Stimulated activated CD4-positive, alpha-beta T cell treated with anti-CD3 and anti-CD28 coated beads, Interleukin-4, amount 100 ng/mL, for 24 hours (primary cell): ENCODE measurements around the gene CRNN.

Experiments
- DNase-seq: peaks from one replicate; pipeline ENCODE4 v3.0.0-alpha.2; 2020

Gene CRNN

DNA sequence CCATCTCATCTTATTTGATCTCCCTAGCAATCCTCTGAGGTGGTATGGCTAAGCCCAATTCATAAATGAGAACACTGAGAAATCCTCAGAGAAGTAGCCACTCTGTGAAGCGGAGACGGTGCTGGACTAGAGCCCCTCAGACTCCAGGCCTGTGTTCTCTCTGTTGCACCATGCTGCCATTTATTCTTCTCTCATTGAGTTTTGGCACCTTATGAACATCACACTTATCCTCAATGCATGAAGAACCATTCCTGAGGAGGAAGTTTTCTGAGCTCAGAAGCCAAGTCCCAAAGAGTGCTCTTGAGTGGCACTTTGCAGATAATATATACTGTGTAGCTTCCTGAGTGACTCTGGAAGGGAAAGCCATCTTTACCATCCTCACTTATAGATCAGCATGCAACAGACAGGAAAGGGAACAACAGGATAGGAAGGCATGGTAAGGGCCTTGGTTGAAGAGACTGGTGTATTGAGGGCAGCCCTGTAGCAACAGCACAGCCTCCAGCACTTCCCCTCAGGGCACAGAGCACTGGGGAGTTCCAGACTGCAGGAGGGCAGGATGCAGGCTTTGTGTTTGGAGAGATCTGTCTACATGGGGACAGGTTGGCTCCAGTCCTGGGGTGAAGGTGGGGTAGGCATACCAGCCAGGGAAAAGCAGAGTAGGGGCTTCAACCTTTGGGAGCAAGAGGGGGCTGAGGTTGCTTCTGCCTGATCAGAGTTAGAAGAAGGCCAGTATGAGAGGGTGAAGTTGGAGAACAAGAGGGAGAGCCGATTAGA lies 1.6 kb upstream of the CRNN start:
- DNase-seq = no peak

- DNase-seq = no peak
Measured at GRCh38 chr1:152412756-152413155, 1.3 kb downstream of the CRNN start.

DNA sequence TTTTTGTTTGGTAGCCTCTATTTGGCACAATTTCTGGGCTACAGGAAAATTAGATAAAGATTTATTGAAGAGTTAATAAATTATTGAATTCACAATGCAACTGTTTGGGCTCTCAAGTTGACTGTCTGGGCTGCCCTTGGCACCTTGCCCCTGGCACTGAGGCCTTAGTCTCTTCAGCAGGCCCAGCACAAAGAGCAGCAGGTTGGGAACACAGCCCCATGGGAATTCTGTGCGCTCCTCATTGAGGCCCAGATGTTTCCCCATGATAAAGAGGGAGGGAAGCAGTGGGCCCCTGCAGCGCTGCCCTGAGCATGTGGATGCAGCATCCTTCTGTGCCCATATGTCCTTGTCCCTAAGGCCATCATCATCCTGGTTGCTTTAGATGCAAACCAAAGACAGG lies 2.9 kb downstream of the CRNN start:
- no peak for DNase-seq

GRCh38 chr1:152410599-152410998 lies 3.5 kb downstream of the CRNN start:
- DNase-seq = no peak

- no peak for DNase-seq
Measured at GRCh38 chr1:152410028-152410427, 4.0 kb downstream of the CRNN start.

DNA sequence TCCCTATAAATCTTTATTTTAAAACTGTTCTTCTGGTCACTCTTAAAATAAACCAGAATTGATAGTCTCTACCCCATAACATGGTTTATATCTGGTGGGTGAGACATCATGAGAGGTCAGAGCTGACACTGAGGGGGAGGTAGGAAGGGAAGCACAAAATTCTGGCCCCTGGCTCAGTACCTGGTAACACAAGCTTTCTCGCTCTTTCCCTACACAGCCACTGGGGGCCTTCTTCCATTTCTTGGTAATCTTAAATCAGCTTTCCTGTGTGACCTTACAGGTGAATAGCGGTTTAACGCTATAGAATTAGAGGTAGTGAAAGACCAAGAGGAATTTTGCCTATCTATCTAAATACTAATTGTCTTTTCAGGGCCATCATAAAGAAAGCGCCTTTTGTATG lies 5.4 kb downstream of the CRNN start:
- DNase-seq = no peak

DNA sequence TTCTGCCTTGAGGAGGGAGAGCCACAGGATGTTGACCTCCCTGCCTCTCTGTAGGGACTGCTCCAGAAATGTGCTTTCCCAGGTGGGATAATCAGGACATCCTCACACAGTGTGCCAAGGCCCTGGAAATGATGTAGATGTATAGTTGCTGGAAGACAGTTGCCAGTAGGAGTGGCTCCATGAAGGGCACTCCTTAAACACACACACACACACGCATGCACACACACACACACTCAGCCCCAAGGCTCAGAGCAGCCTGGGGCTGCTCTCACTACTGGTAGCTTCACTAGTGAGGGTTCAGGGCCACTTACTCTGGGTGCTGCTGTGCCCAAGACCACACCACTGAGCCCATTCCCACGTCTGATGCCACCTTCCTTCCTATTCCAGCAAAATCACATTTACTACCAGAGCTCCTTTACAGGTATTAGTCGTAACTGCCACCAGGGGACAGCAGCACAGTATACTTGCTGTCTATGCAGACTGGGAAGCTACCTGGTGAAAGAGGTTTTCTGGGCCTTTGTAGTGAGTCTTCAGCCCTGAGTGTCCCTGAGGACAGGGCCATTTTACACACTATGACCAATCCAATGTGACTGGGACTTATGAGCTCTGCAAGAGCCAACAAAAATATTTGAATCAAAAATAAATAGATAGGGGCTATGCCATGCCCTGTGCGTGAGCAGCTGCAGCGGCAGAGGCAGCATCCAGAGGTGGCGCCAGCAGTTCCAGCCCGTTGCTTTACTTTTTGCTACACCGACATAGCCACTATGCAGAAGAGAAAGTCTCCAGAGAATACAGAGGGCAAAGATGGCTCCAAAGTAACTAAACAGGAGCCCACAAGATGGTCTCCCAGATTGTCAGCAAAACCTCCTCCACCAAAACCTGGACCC lies 15.0 kb downstream of the CRNN start:
- DNase-seq = no peak

- DNase-seq = no peak
Measured at GRCh38 chr1:152397474-152397873, 16.6 kb downstream of the CRNN start.

GRCh38 chr1:152394151-152394550 lies 19.9 kb downstream of the CRNN start:
- DNase-seq = no peak

DNA sequence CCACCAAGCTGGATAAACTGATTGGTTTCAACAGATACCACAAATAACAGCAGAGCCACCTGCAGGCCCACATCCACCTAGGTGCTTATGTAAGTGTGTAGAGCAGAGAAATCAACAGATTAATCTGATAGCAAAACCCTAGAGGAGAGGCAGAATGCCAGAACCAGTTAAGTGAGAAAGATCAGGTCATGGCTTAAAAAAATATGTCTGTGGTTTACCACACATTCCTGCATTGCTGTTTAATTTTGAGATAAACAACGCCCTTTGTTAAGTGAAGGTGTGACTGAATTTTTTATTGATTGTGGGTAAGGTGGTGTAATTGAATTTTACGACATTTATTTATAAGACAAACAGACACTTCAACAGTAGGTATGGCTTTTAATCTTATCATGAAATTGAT lies 21.2 kb downstream of the CRNN start:
- DNase-seq = no peak

GRCh38 chr1:152388889-152389288 lies 25.2 kb downstream of the CRNN start:
- no peak for DNase-seq

DNA sequence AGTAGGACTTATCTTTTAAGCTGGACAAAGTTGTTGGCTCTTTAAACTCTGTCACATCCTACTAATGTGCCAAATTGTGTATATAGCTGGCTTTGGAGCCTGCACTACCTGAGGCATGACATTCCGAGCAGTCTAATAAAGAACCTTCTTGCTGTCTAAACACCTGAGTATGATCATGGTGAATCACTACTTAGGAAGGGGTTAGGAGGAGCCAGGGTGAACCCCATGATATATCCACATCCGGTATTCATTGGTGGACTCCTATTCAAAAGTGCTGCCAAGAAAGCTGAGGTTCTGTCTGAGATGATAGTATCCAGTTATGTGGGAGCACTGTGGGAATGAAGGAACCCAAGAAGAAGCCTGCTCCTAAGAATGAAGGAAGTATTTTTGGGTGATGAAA lies 27.1 kb downstream of the CRNN start:
- DNase-seq = no peak

- no peak for DNase-seq
Measured at GRCh38 chr1:152380932-152381331, 33.1 kb downstream of the CRNN start.

- DNase-seq = no peak
Measured at GRCh38 chr1:152374451-152374850, 39.6 kb downstream of the CRNN start.

DNA sequence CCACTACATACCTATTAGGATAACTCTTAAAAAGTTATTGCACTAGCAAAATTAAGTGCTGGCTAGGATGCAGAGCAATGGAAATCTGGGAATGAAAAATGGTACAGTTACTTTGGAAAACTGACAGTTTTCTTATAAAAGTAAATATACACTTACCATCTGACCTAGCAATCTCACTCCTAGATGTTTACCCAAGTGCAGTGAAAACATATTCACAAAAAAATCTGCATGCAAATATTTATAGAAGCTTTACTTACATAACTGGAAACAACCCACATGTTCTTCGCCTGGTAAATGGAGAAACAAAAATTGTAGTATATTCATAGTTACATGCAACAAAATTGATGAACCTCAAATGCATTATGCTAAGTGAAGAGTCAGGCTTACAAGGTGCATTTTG lies 41.4 kb downstream of the CRNN start:
- DNase-seq = no peak

- no peak for DNase-seq
Measured at GRCh38 chr1:152367436-152367835, 46.6 kb downstream of the CRNN start.

- DNase-seq = no peak
Measured at GRCh38 chr1:152359906-152360305, 54.2 kb downstream of the CRNN start, which contains the start of gene FLG2. TSS of gene FLG2 (minus strand) at chr1:152360006. CDS start at chr1:152358884, 1,122 bp downstream.
